ENCODE measurements around the gene PSMD3. TPM values are rescaled to one million over a fixed set of nuclear protein-coding genes. Genes with fewer than 3 reads are reported as not detected.

PSMD3 gene
- polyA plus RNA-seq, 2 of the 4 experiments (the other 2 are of a cell fraction): 87.7 to 193 TPM

- Histone ChIP-seq H3K4me2 (no peak overlapping the region), H3K27ac (no peak overlapping the region), H3K4me3 (no peak overlapping the region), H3K9me3 (no peaks in the 10 kb centered on the region), H3K4me1 (peaks cover 7% of the 10 kb centered on the region)
- WGBS (ENCODE audit: missing lambda C conversion rate): 97% methylated on average over 13 of the region's 13 CpGs
- ATAC-seq (no peak), DNase-seq (ENCODE audit: low read depth in 1 of 2, low spot score in 1 of 2) (no peak), FAIRE-seq (no peak)
- POLR2A ChIA-PET: interaction anchor here (1.0 to 1.1 kb wide), 2 partner anchors 72 to 82 kb away, joined by 3 read pairs; partner anchors contain the start of gene NR1D1
- CTCF ChIA-PET: interaction anchor here (0.7 to 23.2 kb wide), 19 partner anchors 11 to 156 kb away, joined by 3 to 625 read pairs (median 28); partner anchors contain the start of genes CSF3, MED24 and THRA
- TF ChIP-seq, protein P1, sequence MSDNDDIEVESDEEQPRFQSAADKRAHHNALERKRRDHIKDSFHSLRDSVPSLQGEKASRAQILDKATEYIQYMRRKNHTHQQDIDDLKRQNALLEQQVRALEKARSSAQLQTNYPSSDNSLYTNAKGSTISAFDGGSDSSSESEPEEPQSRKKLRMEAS (IDR thresholded peaks at IDR 0.05): no peak
- TF ChIP-seq RAD21 (conservative IDR thresholded peaks at IDR 0.05 in 1 of 2, IDR thresholded peaks at IDR 0.05 in 1 of 2) (no peak), JUN (IDR thresholded peaks at IDR 0.05) (no peak), KDM1A (IDR thresholded peaks at IDR 0.05; ENCODE audit: low read depth) (no peak), MAFK (IDR thresholded peaks at IDR 0.05; ENCODE audit: partially characterized antibody) (no peak), SMC3 (IDR thresholded peaks at IDR 0.05) (no peak), CEBPB (IDR thresholded peaks at IDR 0.05) (no peak)
Measured at GRCh38 chr17:40028595-40028994, 48.0 kb downstream of the PSMD3 start.

DNA sequence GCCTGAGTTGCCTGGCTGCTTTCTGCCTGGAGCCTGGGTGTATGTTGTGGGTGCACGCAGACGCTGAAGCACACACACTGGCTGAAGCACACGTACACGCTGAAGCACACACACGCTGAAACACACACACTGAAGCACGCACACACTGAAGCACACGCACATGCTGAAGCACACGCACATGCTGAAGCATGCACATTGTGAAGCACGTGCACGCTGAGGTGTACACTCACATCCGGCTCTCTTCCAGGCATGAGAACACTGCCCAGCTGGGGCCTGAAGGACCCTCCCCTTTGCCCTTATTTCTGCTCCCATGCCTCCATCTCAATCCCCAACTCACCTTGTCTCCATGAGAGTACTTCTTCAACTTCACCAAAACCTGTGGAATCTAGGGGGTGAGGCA is 51.1 kb downstream of the PSMD3 start:
- CTCF ChIA-PET: interaction anchor here (0.9 to 23.2 kb wide), 9 partner anchors 9 to 136 kb away, joined by 3 to 625 read pairs (median 8); partner anchors contain the start of gene CSF3
- Histone ChIP-seq H3K4me1 (no peaks in the 10 kb centered on the region), H3K27ac (no peak overlapping the region), H3K9me3 (no peaks in the 10 kb centered on the region), H3K4me3 (no peak overlapping the region), H3K4me2 (no peak overlapping the region)
- no peak for DNase-seq (ENCODE audit: low read depth in 1 of 2, low spot score in 1 of 2)
- no peak for TF ChIP-seq MAZ (IDR thresholded peaks at IDR 0.05; ENCODE audit: borderline replicate concordance, low read depth, low read length)
- no peak for TF ChIP-seq HOXB5 (CRISPR knock-in tag; IDR thresholded peaks at IDR 0.05)
- no peak for TF ChIP-seq HEYL (CRISPR knock-in tag; IDR thresholded peaks at IDR 0.05)
- ATAC-seq: no peak
- POLR2A ChIA-PET: no interaction called here
- 92% methylated on average over 11 of the region's 11 CpGs for WGBS (ENCODE audit: missing lambda C conversion rate)
- FAIRE-seq: no peak

DNA sequence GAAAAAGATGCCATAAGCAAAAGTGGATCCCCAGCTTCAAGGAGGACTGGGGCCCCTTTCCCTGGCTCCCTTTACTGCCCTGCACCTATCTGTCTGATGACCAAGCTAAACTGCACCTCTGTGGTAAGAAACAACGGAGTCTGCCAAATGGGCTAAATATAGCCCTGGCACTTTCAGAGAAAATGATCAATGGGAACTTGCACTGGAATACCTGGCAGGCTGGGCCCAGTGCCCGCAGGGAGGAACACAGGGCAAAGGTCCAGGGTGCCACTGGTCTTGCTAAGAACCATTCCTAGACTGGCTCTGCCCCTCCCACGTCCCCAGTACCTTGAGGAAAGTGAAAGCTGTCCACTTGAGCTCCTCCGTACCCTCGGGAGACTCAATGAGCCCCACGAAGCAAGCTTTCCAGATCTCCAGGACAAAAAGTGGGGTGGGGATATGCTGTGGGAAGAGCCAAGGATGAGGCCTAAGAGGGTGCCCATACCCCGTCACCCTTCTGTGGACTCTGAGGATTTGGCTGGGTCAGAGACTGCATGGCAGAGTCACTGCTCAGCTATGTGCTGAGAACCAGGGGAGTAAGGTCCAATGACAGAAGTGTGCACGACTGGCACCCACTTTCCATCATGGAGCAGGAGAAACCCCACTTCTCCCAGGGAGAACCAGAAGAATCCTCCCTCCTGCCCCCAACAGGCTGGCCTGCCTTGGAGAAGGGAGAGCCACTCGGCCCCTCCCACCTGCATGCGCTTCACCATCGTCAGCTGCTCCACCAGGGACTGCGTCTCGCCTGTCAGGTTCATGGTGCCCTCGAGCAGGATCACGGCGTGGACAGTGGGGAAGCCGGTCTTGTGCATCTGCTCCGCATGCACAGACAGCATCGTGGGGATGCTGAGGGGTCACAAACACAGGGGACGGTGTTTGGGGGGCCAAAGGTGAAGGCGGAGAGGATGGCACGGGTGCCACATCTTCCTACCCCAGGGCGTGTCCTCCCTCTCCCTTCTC is 52.0 kb downstream of the PSMD3 start:
- Histone ChIP-seq H3K4me3 (no peak overlapping the region), H3K4me2 (no peak overlapping the region), H3K4me1 (no peaks in the 10 kb centered on the region), H3K27ac (no peak overlapping the region), H3K9me3 (no peaks in the 10 kb centered on the region)
- TF ChIP-seq RFX5 (IDR thresholded peaks at IDR 0.05): no peak
- no peak for TF ChIP-seq EP300 (IDR thresholded peaks at IDR 0.05)
- TF ChIP-seq ZFP36 (IDR thresholded peaks at IDR 0.05; ENCODE audit: borderline replicate concordance, partially characterized antibody): no peak
- TF ChIP-seq FOSB (CRISPR knock-in tag; IDR thresholded peaks at IDR 0.05): no peak
- no peak for TF ChIP-seq SMC3 (IDR thresholded peaks at IDR 0.05)
- TF ChIP-seq NR3C1 (IDR thresholded peaks at IDR 0.05): no peak
- no peak for TF ChIP-seq ZC3H11A (IDR thresholded peaks at IDR 0.05)
- TF ChIP-seq HES2 (IDR thresholded peaks at IDR 0.05): no peak
- no peak for TF ChIP-seq CHD2 (IDR thresholded peaks at IDR 0.05; ENCODE audit: low read length, partially characterized antibody)
- TF ChIP-seq ESRRA (IDR thresholded peaks at IDR 0.05; ENCODE audit: borderline replicate concordance, low read length): no peak
- no peak for TF ChIP-seq ZNF302 (CRISPR knock-in tag; IDR thresholded peaks at IDR 0.05)
- TF ChIP-seq CBX2 (IDR thresholded peaks at IDR 0.05; ENCODE audit: borderline replicate concordance, low read depth): no peak
- WGBS (ENCODE audit: missing lambda C conversion rate): 90% methylated on average over 23 of the region's 23 CpGs
- ChIA-PET CTCF (interaction anchor here (0.6 to 23.2 kb wide), 11 partner anchors 7 to 136 kb away, joined by 3 to 625 read pairs (median 8); partner anchors contain the start of genes CSF3 and PSMD3), POLR2A (no interaction called here)
- ATAC-seq: no peak
- FAIRE-seq: no peak
- no peak for DNase-seq (ENCODE audit: low read depth in 1 of 2, low spot score in 1 of 2)
